KOPT-K1 (cell line): Measurements from ENCODE around the gene PLEKHD1.

Experiments
- H3K27ac ChIP-seq: fragments of 200-600 bp; sonication (generic); 2 replicates; pipeline ENCODE4 v1.5.1; 2016; ENCODE audit warnings: antibody characterized with exemption, mild to moderate bottlenecking, low read depth, low read length; ENCODE audit not compliant: poor library complexity, severe bottlenecking
- H3K36me3 ChIP-seq: fragments of 200-600 bp; sonication (generic); 2 replicates; pipeline ENCODE4 v1.5.1; 2017; ENCODE audit warnings: antibody characterized with exemption, mild to moderate bottlenecking, low read length, moderate library complexity; ENCODE audit not compliant: insufficient read depth
- H3K9me3 ChIP-seq: fragments of 200-600 bp; sonication (generic); 2 replicates; pipeline ENCODE4 v1.5.1; 2017; ENCODE audit warnings: antibody characterized with exemption, low read length, mild to moderate bottlenecking; ENCODE audit not compliant: insufficient read depth, poor library complexity, severe bottlenecking

The PLEKHD1 gene

DNA sequence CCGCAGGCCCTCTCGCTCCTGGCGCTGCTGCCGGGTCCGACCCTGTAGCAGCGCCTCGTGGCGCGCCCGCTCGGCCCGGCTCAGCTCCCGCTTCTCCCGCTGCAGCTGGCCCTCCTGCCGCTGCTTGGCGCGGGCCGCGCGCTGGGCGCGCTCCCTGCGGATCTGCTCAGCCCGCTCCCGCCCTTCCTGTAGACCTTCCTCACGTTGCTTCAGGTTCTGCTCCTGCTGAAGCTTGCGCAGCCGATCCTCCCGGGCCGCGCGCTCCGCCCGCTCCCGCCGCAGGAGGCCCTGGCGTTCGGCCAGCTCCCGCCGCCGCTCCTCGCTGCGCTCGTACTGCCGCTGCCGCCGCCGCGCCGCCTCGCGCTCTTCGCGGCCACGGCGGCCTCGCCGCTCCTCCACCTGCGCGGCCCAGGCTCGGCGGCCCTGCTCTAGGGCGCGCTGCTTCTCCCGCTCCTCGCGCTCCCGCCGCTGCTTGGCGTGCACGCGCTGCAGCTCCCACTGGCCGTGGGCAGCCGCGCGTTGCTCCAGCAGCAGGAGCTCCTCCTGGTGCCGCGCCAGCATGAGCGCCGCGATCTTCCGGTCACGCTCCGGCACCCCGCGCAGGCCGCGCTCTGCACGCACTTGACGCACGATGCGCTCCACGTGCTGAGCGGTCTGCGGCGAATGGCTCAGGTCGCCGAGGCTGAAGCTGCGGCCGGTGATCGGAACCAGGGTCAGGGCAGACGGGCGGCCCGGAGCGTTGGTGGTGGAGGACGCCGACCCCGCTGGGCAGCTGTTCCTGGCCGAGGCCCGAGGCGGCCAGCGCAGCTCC is 87.7 kb downstream of the PLEKHD1 start:
- no peaks in the 10 kb centered on the region for H3K9me3 ChIP-seq
- H3K27ac ChIP-seq, result no peak overlapping the region
- H3K36me3 ChIP-seq, result no peaks in the 10 kb centered on the region

GRCh38 chr14:69572841-69573135 is 88.3 kb downstream of the PLEKHD1 start:
- H3K9me3 ChIP-seq, result no peaks in the 10 kb centered on the region
- no peaks in the 10 kb centered on the region for H3K36me3 ChIP-seq
- H3K27ac ChIP-seq, result no peak overlapping the region

GRCh38 chr14:69573205-69573830 is 88.8 kb downstream of the PLEKHD1 start:
- Histone ChIP-seq H3K9me3 (no peaks in the 10 kb centered on the region), H3K27ac (no peak overlapping the region), H3K36me3 (no peaks in the 10 kb centered on the region)

- Histone ChIP-seq H3K36me3 (no peaks in the 10 kb centered on the region), H3K27ac (no peak overlapping the region), H3K9me3 (no peaks in the 10 kb centered on the region)
Observed at GRCh38 chr14:69573831-69574262, 89.3 kb downstream of the PLEKHD1 start.

GRCh38 chr14:69574263-69574953 is 89.9 kb downstream of the PLEKHD1 start, which contains the start of gene CCDC177:
CCDC177 (minus strand) TSS chr14:69574871; CDS start chr14:69573622, 1,249 bp downstream.
- Histone ChIP-seq H3K27ac (no peak within 1 kb of the TSS), H3K36me3 (no peaks in the 10 kb centered on the region), H3K9me3 (no peaks in the 10 kb centered on the region)

- H3K9me3 ChIP-seq, result no peaks in the 10 kb centered on the region
- no peak overlapping the region for H3K27ac ChIP-seq
- H3K36me3 ChIP-seq, result no peaks in the 10 kb centered on the region
Observed at GRCh38 chr14:69574954-69575295, 90.4 kb downstream of the PLEKHD1 start.

- Histone ChIP-seq H3K36me3 (no peaks in the 10 kb centered on the region), H3K27ac (no peak overlapping the region), H3K9me3 (no peaks in the 10 kb centered on the region)
Observed at GRCh38 chr14:69579476-69579875, 94.9 kb downstream of the PLEKHD1 start.

- Histone ChIP-seq H3K36me3 (no peaks in the 10 kb centered on the region), H3K9me3 (no peaks in the 10 kb centered on the region), H3K27ac (no peak overlapping the region)
Observed at GRCh38 chr14:69580009-69580577, 95.6 kb downstream of the PLEKHD1 start.
